IPS-15b (cell line): ENCODE measurements around the gene MACROD1.

Experiments
- H3K27me3 ChIP-seq: one replicate; pipeline ENCODE4 v1.6.1; 2013; ENCODE audit warnings: low read length; ENCODE audit not compliant: control insufficient read depth, insufficient read depth
- H3K36me3 ChIP-seq: one replicate; pipeline ENCODE4 v1.6.1; 2013; ENCODE audit warnings: low read length; ENCODE audit not compliant: control insufficient read depth, insufficient read depth
- H3K4me1 ChIP-seq: one replicate; pipeline ENCODE4 v1.6.1; 2013; ENCODE audit warnings: mild to moderate bottlenecking, low read length; ENCODE audit not compliant: control insufficient read depth, insufficient read depth
- H3K4me3 ChIP-seq: one replicate; pipeline ENCODE4 v1.5.1; 2013; ENCODE audit warnings: low read depth, low read length
- H3K9ac ChIP-seq: one replicate; pipeline ENCODE4 v1.6.1; 2013; ENCODE audit warnings: low read depth, mild to moderate bottlenecking, low read length
- H3K9me3 ChIP-seq: one replicate; pipeline ENCODE4 v1.6.1; 2013; ENCODE audit warnings: mild to moderate bottlenecking, low read length; ENCODE audit not compliant: control insufficient read depth, insufficient read depth

Gene MACROD1

DNA sequence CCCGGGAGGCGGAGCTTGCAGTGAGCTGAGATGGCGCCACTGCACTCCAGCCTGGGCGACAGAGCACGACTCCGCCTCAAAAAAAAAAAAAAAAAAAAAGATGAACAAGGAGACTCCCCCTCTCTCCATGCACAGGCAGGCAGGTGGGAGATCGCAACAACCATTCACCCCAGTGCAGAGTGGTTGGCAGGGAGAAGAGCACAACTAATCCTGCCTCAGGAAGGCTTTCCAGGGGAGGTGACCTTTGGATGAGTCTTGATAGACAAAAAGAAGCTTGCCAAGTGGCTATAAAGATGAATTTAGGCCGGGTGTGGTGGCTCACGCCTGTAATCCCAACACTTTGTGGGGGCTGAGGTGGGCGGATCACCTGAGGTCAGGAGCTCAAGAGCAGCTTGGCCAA, 100.2 kb downstream of the MACROD1 start:
- Histone ChIP-seq H3K9me3 (no peaks in the 10 kb centered on the region), H3K36me3 (no peaks in the 10 kb centered on the region), H3K9ac (no peak overlapping the region), H3K27me3 (peaks cover 16% of the 10 kb centered on the region), H3K4me3 (no peak overlapping the region), H3K4me1 (no peaks in the 10 kb centered on the region)

DNA sequence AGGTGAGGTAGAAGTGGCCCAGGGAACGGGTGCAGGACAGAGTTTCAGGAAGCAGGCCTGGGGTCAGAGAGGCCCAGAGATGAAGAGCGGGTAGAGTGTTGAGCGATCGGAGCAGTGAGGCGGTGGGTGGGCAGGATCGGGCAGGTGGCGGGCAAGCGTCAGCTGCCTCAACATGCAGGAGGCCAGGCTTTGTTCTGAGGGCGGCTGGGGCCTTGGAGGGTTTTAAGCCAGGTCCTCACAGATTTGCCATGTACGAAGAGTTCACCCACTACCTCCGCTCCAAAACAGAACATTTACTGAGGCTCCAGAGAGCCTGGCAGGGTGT, 100.8 kb downstream of the MACROD1 start:
- H3K4me1 ChIP-seq, result no peaks in the 10 kb centered on the region
- no peak overlapping the region for H3K4me3 ChIP-seq
- no peak overlapping the region for H3K9ac ChIP-seq
- no peaks in the 10 kb centered on the region for H3K9me3 ChIP-seq
- H3K27me3 ChIP-seq, result peaks cover 21% of the 10 kb centered on the region
- no peaks in the 10 kb centered on the region for H3K36me3 ChIP-seq

DNA sequence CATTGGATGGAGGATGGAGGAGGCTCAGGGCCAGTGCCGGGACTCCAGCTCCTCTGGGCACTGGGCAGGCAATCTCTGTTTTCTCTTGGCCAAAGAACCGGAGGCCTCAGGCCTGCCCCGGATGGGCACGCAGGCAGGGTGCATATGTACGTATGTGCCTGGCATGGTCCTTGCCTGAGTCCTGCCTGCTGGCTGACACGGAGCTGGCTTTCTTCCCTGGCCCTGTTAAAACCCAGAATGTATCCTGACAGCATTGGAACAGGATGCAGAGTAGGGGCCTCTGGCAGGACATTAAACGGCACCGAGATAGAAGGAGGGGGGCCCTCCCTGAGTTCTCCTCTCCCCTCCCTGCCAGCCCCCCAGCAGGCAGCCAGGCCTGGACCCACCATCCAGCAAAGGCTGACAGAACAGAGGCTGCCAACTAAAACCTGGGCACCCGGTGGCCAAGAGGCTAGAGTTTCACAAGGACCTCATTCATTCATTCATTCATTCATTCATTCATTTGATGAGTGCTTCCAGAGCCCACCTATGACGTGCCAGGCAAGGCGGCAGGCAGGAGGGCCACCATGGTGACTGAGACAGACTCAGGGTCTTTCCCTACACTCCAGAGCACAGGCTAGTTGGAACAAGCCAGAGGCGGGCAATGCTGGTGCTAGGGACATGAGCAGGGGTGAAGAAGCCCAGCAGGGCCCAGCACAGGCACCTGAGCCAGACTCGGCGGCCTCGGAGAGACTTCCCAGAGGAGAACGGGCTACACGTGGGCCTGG, 101.4 kb downstream of the MACROD1 start:
- Histone ChIP-seq H3K36me3 (no peaks in the 10 kb centered on the region), H3K9me3 (no peaks in the 10 kb centered on the region), H3K4me3 (no peak overlapping the region), H3K9ac (no peak overlapping the region), H3K4me1 (no peaks in the 10 kb centered on the region), H3K27me3 (peaks cover 22% of the 10 kb centered on the region)

GRCh38 chr11:64063777-64064176, 102.1 kb downstream of the MACROD1 start:
- Histone ChIP-seq H3K4me1 (no peaks in the 10 kb centered on the region), H3K27me3 (peaks cover 22% of the 10 kb centered on the region), H3K9ac (no peak overlapping the region), H3K9me3 (no peaks in the 10 kb centered on the region), H3K4me3 (no peak overlapping the region), H3K36me3 (no peaks in the 10 kb centered on the region)

DNA sequence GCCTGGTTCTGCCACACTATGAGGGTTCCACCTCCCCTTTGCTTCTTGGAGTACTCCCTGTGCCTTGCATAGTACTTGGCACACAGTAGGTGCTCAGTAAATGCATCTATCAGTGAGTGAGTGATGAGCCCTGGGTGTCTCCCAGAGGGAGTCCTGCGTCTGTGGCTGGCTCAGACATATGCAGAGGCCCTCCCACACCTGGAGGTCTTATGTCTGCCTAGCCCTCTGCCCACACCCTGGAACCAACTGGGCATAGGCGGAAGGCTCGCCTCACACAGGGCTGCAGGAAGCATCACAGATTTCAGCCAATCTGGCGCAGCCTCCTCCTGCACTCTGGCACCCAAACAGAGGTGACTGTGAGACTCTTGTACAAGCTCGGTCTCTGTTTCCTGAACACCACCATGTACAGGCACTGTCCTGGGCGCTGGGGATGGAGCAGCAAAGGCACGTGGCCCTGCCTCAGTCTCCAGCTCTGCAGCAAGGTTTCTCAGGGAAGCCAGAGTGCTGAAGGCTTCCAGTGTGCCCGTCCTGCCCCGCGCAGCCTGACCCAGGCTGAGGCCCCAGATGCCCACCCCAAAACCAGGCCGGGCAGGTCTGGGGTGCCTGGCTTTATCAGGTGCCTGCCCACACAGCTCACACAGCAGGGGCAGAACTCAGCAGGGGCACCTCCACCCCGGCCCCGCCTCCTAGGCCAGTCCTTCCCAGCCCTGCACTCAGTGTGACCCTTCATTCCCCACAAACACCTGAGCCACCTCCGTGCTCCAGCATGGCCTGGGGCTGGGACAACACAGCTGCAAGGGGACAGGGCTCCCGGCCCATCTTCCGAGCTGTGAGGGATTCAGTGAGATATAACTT, 103.5 kb downstream of the MACROD1 start:
- no peak overlapping the region for H3K4me3 ChIP-seq
- no peaks in the 10 kb centered on the region for H3K9me3 ChIP-seq
- H3K36me3 ChIP-seq, result no peaks in the 10 kb centered on the region
- H3K4me1 ChIP-seq, result no peaks in the 10 kb centered on the region
- peaks cover 25% of the 10 kb centered on the region for H3K27me3 ChIP-seq
- no peak overlapping the region for H3K9ac ChIP-seq

DNA sequence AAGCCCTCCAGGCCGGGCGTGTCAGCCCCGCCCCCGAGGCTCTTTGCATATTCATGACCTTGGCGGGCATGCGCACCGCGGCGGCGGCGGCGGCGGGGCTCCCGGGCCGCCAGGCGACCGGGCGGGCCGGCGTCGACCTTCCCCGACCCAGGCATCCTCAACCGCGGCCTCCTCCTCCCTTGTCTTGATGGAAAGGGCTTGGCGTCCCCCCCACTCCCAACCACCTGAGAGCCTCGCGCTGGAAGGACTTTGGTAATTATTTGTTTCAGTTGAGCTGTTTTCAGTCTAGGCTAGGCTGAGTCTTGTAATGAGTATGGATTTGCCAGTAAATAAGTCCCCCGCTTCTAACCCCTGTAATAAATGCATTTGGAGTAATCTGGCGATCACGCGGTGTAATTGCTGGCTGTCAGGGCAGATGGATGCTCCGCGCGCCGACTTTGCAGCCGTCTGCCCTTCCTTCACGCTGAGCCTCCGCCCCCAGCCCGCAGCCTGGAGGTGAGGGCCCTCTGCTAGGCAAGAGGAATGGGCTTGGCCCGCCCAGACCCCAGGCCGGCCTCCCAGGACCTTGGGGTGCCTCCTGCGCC, 105.0 kb downstream of the MACROD1 start:
- Histone ChIP-seq H3K27me3 (peaks cover 25% of the 10 kb centered on the region), H3K9ac (no peak overlapping the region), H3K36me3 (no peaks in the 10 kb centered on the region), H3K4me1 (no peaks in the 10 kb centered on the region), H3K4me3 (peak overlapping the region; percentile 65), H3K9me3 (no peaks in the 10 kb centered on the region)

DNA sequence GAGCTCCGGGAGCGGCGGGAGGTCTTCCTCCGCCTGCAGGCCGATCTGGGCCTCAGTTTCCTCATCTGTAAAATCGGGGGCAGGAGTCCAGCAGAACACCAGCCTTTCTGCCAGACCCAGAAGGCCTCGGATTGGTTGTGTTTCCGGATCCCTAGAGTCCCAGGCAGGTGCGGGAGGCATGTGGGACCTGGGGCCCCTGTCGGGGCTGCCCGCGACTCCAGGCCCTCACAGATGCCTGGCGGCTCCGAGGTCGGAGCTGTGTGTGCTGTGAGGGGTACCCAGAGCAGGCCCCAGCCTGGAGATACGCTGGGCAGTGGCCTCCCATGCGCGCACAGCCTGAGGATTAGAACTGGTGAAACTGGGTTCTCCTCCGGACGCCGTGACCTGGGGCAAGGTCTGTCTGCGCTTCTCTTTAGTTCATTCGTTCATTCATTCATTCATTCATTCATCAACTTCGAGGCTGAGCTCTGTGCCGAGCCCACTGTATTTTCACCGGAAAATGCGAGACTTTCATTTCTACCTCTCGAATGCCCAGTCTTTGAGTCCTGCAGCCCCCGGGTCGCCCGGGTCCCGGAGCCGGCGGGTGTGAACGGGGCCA, 105.6 kb downstream of the MACROD1 start:
- H3K9ac ChIP-seq, result no peak overlapping the region
- H3K27me3 ChIP-seq, result peaks cover 25% of the 10 kb centered on the region
- peak overlapping the region; percentile 46 for H3K4me3 ChIP-seq
- no peaks in the 10 kb centered on the region for H3K4me1 ChIP-seq
- no peaks in the 10 kb centered on the region for H3K9me3 ChIP-seq
- no peaks in the 10 kb centered on the region for H3K36me3 ChIP-seq

- peak overlapping the region; percentile 46 for H3K4me3 ChIP-seq
- H3K4me1 ChIP-seq, result no peaks in the 10 kb centered on the region
- no peaks in the 10 kb centered on the region for H3K36me3 ChIP-seq
- H3K27me3 ChIP-seq, result peaks cover 25% of the 10 kb centered on the region
- no peak overlapping the region for H3K9ac ChIP-seq
- H3K9me3 ChIP-seq, result no peaks in the 10 kb centered on the region
These were observed 106.4 kb downstream of the MACROD1 start for GRCh38 chr11:64059339-64060140.

DNA sequence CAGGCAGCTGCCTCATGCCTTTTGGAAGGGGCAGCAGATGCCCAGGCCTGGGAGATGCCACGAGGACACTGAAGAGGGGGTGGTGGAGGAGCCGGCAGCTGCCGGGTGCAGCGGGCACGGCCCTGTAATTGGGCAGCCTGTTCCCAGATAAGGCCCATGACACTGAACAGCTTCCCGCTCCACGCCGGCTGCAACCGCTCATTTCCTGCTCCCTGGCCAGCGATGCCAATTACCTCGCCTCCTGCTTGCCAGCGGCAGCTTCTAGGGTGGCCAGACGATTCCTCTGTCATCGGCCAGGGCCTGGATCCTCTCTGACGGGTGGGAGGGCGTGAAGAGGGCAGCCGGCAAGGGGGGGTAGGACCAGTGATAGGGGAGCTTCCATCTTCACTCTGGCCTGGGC, 107.4 kb downstream of the MACROD1 start:
- Histone ChIP-seq H3K9me3 (no peaks in the 10 kb centered on the region), H3K27me3 (peaks cover 20% of the 10 kb centered on the region), H3K4me1 (peaks cover 6% of the 10 kb centered on the region), H3K9ac (no peak overlapping the region), H3K36me3 (no peaks in the 10 kb centered on the region), H3K4me3 (no peak overlapping the region)

GRCh38 chr11:64057890-64058289, 108.0 kb downstream of the MACROD1 start:
- no peak overlapping the region for H3K9ac ChIP-seq
- no peaks in the 10 kb centered on the region for H3K36me3 ChIP-seq
- H3K4me3 ChIP-seq, result no peak overlapping the region
- H3K27me3 ChIP-seq, result peaks cover 18% of the 10 kb centered on the region
- H3K9me3 ChIP-seq, result no peaks in the 10 kb centered on the region
- H3K4me1 ChIP-seq, result peaks cover 10% of the 10 kb centered on the region

GRCh38 chr11:64056861-64057260, 109.1 kb downstream of the MACROD1 start:
- no peak overlapping the region for H3K4me3 ChIP-seq
- H3K9ac ChIP-seq, result no peak overlapping the region
- peaks cover 12% of the 10 kb centered on the region for H3K27me3 ChIP-seq
- no peaks in the 10 kb centered on the region for H3K36me3 ChIP-seq
- H3K9me3 ChIP-seq, result no peaks in the 10 kb centered on the region
- H3K4me1 ChIP-seq, result peaks cover 10% of the 10 kb centered on the region
